Fibroblast of mammary gland (primary cell): ENCODE measurements around the gene NAA35.

Experiments used
- DNase-seq: peaks from one replicate; pipeline ENCODE4 v3.0.0-alpha.2; 2010; ENCODE audit warnings: low read depth
- H3K4me3 ChIP-seq: 2 replicates; pipeline ENCODE4 v1.5.1; 2011; ENCODE audit warnings: low read depth, mild to moderate bottlenecking, low read length, moderate library complexity; ENCODE audit not compliant: control insufficient read depth
- TF ChIP-seq, protein P1 (sequence below): conservative IDR thresholded peaks from 2 replicates; pipeline ENCODE4 v1.5.1; 2011; ENCODE audit warnings: low read depth, low read length, inconsistent platforms; ENCODE audit not compliant: control insufficient read depth, insufficient read depth

The NAA35 gene

DNA sequence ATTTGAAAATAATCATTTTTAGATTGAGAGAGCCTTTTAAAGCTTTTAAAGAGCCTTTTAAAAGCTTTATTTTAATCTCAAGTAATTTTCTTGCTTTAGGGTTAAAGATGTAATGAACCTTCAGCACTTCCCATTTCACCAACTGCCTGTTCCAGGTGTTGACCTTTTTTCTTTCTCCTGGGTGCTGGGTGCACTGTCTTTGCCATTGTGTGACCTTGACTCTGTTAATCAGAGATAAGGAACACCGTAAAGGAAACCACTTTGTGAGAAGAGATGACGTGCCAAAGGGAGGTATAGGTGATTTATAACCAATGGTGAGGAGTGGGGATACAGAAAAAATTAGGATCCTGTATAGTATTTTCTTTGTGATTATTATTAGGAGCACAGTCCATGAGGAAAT lies 68.2 kb downstream of the NAA35 start:
- DNase-seq, result no peak
- TF ChIP-seq, protein P1, sequence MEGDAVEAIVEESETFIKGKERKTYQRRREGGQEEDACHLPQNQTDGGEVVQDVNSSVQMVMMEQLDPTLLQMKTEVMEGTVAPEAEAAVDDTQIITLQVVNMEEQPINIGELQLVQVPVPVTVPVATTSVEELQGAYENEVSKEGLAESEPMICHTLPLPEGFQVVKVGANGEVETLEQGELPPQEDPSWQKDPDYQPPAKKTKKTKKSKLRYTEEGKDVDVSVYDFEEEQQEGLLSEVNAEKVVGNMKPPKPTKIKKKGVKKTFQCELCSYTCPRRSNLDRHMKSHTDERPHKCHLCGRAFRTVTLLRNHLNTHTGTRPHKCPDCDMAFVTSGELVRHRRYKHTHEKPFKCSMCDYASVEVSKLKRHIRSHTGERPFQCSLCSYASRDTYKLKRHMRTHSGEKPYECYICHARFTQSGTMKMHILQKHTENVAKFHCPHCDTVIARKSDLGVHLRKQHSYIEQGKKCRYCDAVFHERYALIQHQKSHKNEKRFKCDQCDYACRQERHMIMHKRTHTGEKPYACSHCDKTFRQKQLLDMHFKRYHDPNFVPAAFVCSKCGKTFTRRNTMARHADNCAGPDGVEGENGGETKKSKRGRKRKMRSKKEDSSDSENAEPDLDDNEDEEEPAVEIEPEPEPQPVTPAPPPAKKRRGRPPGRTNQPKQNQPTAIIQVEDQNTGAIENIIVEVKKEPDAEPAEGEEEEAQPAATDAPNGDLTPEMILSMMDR, result no peak
- H3K4me3 ChIP-seq, result no peak overlapping the region

DNA sequence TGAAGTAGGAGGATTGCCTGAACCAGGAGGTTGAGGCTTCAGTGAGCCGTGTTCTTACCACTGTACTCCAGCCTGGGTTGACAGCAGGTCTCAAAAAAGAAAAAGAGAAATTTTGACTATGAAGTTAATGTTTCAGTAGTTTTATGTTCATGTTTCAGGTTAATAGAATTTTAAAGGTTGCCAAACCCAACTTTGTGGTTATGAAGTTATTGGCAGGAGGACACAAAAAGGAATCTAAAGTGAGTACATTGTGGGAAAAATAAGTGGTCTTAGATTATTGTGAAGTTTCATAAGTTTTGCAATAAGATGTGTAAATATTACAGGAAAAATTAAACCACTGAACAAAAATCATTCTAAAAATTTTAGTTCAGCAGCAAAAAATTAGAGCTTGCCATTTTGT lies 79.8 kb downstream of the NAA35 start:
- H3K4me3 ChIP-seq, result no peak overlapping the region
- TF ChIP-seq, protein P1, result no peak
- DNase-seq, result no peak

- no peak for DNase-seq
These were observed 80.2 kb downstream of the NAA35 start for GRCh38 chr9:86021166-86021565.

GRCh38 chr9:86022687-86023266 lies 81.8 kb downstream of the NAA35 start:
- DNase-seq, result no peak
- no peak overlapping the region for H3K4me3 ChIP-seq
- TF ChIP-seq, protein P1, result no peak

More at GRCh38 chr9:86021166-86021565, 80.2 kb downstream of the NAA35 start:
- TF ChIP-seq, protein P1, result no peak
- no peak overlapping the region for H3K4me3 ChIP-seq

GRCh38 chr9:86027767-86028166 lies 86.8 kb downstream of the NAA35 start:
- no peak overlapping the region for H3K4me3 ChIP-seq
- TF ChIP-seq, protein P1, result no peak
- no peak for DNase-seq

GRCh38 chr9:86034863-86035734 lies 94.2 kb downstream of the NAA35 start:
- peak; percentile 59 for DNase-seq
- TF ChIP-seq, protein P1, result peak; percentile 62
- H3K4me3 ChIP-seq, result no peak overlapping the region
